ENCODE results near the gene MAP3K1. TPM values are rescaled to one million over a fixed set of nuclear protein-coding genes. Genes with fewer than 3 reads are reported as not detected.

Gene MAP3K1
- total RNA-seq, 4 donors from 2014 or later: 22.8 to 35.9 (median 29.9) TPM

DNA sequence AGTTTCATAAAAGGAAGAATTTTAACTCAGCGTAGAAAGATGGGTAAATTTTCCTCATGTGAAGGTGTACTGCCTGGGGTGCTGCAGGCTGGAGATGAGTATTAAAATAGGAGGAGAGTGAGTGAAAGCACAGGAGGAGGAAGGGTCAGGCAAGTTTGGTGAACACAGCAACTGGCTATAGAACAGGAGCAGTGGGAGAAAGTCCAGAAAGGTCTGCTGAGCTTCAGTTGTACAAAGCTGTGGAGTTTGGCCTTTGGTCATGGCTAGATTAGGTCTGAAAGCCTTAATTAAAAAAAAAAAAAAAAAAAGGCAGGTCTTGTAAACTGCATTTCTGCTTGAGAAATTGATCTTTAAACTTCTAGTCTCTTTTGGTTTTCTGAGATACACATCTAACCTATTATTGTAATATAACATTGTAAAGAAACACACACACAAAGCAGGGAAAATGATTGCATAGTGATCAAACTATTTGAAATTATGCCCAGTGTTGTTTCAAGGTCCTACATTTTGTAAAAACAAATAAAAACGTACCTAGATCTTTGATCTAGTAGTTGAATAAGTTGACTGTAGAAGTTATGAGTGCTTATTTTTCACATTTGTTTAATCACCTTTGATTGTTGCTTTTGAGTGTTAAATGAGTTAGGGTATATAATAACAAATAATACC, 43.6 kb downstream of the MAP3K1 start:
- 88 to 90% methylated on average over 2 of the region's 2 CpGs for WGBS, 2 donors
- Histone ChIP-seq H3K36me3 (peaks cover 0 to 69% (median 0%) of the 10 kb centered on the region in 3 donors), H3K4me3 (no peak overlapping the region), H3K27ac (no peak overlapping the region), H3K27me3 (no peaks in the 10 kb centered on the region), H3K4me1 (peaks cover 5 to 32% (median 12%) of the 10 kb centered on the region in 3 donors), H3K9me3 (no peaks in the 10 kb centered on the region)
- DNase-seq: no peak
- intact Hi-C loops (cut with DNase I): no loop called here
- TF ChIP-seq POLR2A (IDR thresholded peaks at IDR 0.05): no peak
- TF ChIP-seq, protein P1, sequence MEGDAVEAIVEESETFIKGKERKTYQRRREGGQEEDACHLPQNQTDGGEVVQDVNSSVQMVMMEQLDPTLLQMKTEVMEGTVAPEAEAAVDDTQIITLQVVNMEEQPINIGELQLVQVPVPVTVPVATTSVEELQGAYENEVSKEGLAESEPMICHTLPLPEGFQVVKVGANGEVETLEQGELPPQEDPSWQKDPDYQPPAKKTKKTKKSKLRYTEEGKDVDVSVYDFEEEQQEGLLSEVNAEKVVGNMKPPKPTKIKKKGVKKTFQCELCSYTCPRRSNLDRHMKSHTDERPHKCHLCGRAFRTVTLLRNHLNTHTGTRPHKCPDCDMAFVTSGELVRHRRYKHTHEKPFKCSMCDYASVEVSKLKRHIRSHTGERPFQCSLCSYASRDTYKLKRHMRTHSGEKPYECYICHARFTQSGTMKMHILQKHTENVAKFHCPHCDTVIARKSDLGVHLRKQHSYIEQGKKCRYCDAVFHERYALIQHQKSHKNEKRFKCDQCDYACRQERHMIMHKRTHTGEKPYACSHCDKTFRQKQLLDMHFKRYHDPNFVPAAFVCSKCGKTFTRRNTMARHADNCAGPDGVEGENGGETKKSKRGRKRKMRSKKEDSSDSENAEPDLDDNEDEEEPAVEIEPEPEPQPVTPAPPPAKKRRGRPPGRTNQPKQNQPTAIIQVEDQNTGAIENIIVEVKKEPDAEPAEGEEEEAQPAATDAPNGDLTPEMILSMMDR (IDR thresholded peaks at IDR 0.05): no peak

DNA sequence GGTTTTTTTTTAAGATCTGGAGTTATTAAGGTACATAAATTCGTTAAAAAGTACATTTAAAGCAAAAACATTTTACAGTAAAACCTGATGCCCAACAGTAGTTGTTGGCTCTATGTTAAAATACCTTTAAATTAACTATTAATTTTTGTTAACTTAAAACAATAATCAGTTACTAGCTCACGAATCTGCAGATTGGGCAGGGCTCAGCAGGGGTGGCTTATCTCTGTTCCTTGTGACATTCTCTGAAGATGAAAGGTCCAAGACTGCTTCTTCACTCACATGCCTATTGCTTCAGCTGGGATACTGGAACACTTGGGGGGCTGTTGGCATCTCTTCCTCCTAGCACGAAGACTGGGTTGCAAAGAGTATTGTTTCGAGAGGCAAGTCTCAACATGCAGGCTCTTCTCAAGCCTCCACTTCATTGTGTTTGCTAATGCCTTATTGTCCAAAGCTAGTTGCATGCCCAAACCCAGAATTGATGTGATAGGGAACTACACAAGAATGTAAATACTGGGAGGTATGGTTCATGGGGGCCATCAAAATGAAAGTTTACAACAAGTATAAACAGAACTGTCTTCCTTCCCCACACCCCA, 46.6 kb downstream of the MAP3K1 start:
- no peaks in the 10 kb centered on the region for H3K27me3 ChIP-seq
- no peak overlapping the region for H3K4me3 ChIP-seq
- intact Hi-C loops (cut with DNase I): no loop called here
- DNase-seq: no peak
- peaks cover 0 to 2% (median 0%) of the 10 kb centered on the region in 3 donors for H3K4me1 ChIP-seq
- no peaks in the 10 kb centered on the region for H3K9me3 ChIP-seq
- no peak overlapping the region for H3K27ac ChIP-seq
- no peak for TF ChIP-seq POLR2A (IDR thresholded peaks at IDR 0.05)
- TF ChIP-seq, protein P1 (IDR thresholded peaks at IDR 0.05): no peak
- WGBS, 2 donors: 73 to 79% methylated on average over 3 to 4 of the region's 4 CpGs
- peaks cover 3 to 97% (median 10%) of the 10 kb centered on the region in 3 donors for H3K36me3 ChIP-seq

DNA sequence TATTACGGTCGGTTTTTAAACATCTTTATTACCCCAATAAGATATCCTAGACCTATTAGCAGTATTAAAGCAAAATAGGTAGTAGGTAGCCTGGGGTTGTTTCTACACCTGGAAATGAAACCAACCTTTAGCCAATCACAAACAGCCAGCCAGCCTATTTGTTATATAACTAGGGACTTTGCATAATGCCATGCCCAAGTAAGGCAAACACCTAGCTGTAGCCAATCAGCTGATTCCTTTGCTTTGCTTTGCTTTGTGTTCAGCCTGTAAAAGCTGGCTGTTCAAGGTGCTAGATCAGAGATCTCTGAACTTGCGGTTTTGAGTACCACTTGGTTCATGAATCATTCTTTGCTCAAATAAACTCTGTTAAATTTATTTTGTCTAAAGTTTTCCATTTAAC, 47.6 kb downstream of the MAP3K1 start:
- H3K36me3 ChIP-seq: peaks cover 3 to 97% (median 10%) of the 10 kb centered on the region in 3 donors
- no peak for DNase-seq
- 95 to 97% methylated on average over 3 of the region's 3 CpGs for WGBS, 2 donors

DNA sequence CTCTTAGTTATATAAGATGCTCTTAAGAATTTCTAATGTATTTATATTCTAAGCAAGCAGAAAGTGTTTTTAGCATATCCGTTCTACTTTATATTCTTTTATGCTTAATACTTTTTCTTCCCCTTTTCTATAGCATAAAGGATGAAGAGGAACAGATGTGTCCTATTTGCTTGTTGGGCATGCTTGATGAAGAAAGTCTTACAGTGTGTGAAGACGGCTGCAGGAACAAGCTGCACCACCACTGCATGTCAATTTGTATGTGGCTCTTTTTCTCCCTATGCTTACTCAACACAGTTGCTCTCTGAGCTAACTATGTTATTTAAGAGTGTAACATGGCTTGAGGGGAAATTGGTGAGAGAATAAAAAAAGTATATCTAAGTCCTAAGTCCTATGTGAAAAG, 56.4 kb downstream of the MAP3K1 start:
- no peak overlapping the region for H3K4me3 ChIP-seq
- no peaks in the 10 kb centered on the region for H3K27me3 ChIP-seq
- H3K9me3 ChIP-seq: no peaks in the 10 kb centered on the region
- no peak overlapping the region for H3K27ac ChIP-seq
- H3K4me1 ChIP-seq: no peaks in the 10 kb centered on the region
- TF ChIP-seq, protein P1 (IDR thresholded peaks at IDR 0.05): no peak
- no peak for TF ChIP-seq POLR2A (IDR thresholded peaks at IDR 0.05)
- intact Hi-C loops (cut with DNase I): no loop called here
- 66 to 86% methylated on average over 2 of the region's 2 CpGs for WGBS, 2 donors
- DNase-seq: no peak
- peaks cover 0 to 98% (median 0%) of the 10 kb centered on the region in 3 donors for H3K36me3 ChIP-seq

More for the DNA sequence above, 47.6 kb downstream of the MAP3K1 start:
- no peaks in the 10 kb centered on the region for H3K4me1 ChIP-seq
- no peak for TF ChIP-seq POLR2A (IDR thresholded peaks at IDR 0.05)
- TF ChIP-seq, protein P1 (IDR thresholded peaks at IDR 0.05): no peak
- H3K4me3 ChIP-seq: no peak overlapping the region
- H3K27ac ChIP-seq: no peak overlapping the region
- H3K27me3 ChIP-seq: no peaks in the 10 kb centered on the region
- no peaks in the 10 kb centered on the region for H3K9me3 ChIP-seq
- intact Hi-C loops (cut with DNase I): no loop called here

DNA sequence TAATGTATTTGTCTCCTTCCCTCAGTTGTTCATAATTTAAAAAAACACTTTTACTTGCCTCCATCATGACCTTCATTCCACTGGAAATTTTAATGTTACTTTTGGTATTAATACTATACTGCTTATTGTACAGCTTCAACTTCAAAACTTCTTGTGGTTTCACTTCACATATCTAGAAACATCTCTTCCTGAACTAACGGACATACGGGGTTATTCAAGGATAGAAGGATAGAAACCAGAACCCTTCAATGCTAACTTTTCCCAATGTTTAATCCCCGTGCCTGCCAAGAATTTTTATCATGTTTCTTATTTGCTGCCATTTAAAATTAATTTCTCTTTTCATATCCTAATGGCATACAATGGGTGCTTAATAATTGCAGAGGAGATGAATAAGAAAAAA, 57.7 kb downstream of the MAP3K1 start:
- no peaks in the 10 kb centered on the region for H3K9me3 ChIP-seq
- intact Hi-C loops (cut with DNase I): no loop called here

More for the DNA sequence above, 57.7 kb downstream of the MAP3K1 start:
- H3K27ac ChIP-seq: no peak overlapping the region
- no peaks in the 10 kb centered on the region for H3K4me1 ChIP-seq
- TF ChIP-seq, protein P1 (IDR thresholded peaks at IDR 0.05): no peak
- TF ChIP-seq POLR2A (IDR thresholded peaks at IDR 0.05): no peak
- H3K4me3 ChIP-seq: no peak overlapping the region
- peaks cover 0 to 98% (median 4%) of the 10 kb centered on the region in 3 donors for H3K36me3 ChIP-seq
- H3K27me3 ChIP-seq: no peaks in the 10 kb centered on the region
- 50 to 79% methylated on average over 3 of the region's 3 CpGs for WGBS, 2 donors
- no peak for DNase-seq

All from esophagus squamous epithelium (tissue), 5 donors.